WTC11 (cell line): ENCODE results near the gene AK5.

Experiments used
- CREM ChIP-seq: sonication (generic); formaldehyde crosslinking; IDR thresholded peaks from 2 replicates; pipeline ENCODE4 v1.8.1; 2022; ENCODE audit warnings: mild to moderate bottlenecking, missing genetic modification reagents, moderate library complexity
- ZNF138 ChIP-seq: sonication (generic); formaldehyde crosslinking; conservative IDR thresholded peaks from 2 replicates; pipeline ENCODE4 v1.8.1; 2022; ENCODE audit warnings: mild to moderate bottlenecking, moderate library complexity, missing genetic modification reagents
- TF ChIP-seq, protein P1 (sequence below): fragments of 200-600 bp; IDR thresholded peaks from 2 replicates; pipeline ENCODE4 v1.8.0; 2022; ENCODE audit warnings: antibody characterized with exemption

DNA sequence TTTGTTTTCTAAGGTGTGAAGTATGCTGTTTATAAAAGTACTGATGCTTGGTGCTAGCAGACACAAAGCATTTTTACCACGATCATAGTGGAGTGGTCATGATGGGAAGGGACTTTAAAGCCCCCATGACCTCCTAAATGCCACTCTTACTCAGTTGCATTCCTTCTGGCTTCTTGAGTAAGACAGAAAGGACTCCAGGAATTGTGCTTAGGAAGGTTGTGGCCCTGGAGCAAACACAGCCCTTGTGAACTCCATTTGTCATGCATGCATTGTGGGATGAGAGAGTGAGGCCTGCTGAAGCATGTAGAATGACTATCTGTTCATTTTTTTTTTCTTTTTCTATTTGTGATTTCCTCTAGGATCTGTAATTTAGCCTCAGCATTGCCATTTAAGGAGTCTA, 34.2 kb downstream of the AK5 start:
- no peak for TF ChIP-seq ZNF138
- TF ChIP-seq, protein P1, sequence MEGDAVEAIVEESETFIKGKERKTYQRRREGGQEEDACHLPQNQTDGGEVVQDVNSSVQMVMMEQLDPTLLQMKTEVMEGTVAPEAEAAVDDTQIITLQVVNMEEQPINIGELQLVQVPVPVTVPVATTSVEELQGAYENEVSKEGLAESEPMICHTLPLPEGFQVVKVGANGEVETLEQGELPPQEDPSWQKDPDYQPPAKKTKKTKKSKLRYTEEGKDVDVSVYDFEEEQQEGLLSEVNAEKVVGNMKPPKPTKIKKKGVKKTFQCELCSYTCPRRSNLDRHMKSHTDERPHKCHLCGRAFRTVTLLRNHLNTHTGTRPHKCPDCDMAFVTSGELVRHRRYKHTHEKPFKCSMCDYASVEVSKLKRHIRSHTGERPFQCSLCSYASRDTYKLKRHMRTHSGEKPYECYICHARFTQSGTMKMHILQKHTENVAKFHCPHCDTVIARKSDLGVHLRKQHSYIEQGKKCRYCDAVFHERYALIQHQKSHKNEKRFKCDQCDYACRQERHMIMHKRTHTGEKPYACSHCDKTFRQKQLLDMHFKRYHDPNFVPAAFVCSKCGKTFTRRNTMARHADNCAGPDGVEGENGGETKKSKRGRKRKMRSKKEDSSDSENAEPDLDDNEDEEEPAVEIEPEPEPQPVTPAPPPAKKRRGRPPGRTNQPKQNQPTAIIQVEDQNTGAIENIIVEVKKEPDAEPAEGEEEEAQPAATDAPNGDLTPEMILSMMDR, result no peak
- no peak for TF ChIP-seq CREM (CRISPR knock-in tag)
